HG02973 (cell line): Measurements from ENCODE around the gene RASAL2.
"Not testable (repeated sequence)": the region's sequence is repeated elsewhere in the genome, so short reads cannot be mapped to it uniquely, and the experiment has no call there.

Experiments
- ATAC-seq: cut with Tn5 transposase; IDR thresholded peaks from one replicate; pipeline ENCODE4 v1.9.1; 2021; ENCODE audit warnings: moderate library complexity; ENCODE audit not compliant: unreplicated experiment

The RASAL2 gene

GRCh38 chr1:178330848-178331497 lies 237.1 kb downstream of the RASAL2 start:
- ATAC-seq, result no peak

GRCh38 chr1:178335426-178335825 lies 241.5 kb downstream of the RASAL2 start:
- no peak for ATAC-seq

DNA sequence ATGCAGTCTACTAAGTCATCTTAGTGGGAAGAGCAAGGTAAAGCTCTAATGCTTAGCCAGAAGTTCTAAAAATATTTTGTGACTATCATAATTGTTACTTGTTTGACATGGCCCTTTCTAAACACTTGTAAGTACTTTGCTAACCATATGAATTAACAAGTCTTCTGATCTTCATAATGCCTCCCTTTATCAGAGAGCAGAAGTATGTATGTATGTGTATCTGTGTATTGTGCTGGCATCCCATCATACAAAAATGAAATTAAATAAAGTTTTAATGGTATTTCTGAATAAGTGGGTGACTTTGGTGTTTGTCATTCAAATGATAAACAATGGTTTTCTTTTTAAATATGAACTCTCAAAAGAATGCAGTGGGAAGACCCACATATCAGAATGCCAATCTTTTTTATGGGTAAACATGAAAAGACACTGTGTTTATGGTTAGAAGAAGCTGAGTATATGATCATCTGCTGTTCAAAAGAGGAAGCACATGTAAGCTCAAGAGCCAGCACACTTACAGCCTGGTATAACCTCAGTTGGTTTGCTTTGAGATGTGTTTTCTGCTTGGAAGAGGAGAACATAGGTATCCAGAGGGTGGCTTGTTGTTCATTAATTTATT lies 243.3 kb downstream of the RASAL2 start:
- no peak for ATAC-seq

DNA sequence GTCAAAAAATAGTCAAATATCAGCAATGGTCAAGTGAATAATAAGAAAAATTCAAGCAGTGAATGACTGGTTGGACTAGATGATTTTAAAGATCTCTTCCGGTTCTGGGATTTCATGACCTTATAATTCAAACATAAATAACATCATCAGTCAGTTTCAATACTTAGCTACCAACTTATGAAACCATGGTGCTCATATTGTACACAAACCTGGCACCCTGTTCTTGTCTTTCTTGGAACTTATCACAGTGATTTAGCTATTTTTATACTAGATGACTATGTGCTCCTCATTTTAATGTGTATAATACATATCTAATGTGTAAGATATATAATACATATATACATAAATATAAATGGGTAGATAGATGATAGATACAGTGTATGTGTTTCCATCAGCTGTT lies 245.9 kb downstream of the RASAL2 start:
- no peak for ATAC-seq

- no peak for ATAC-seq
Observed at GRCh38 chr1:178341261-178341956, 247.5 kb downstream of the RASAL2 start.

GRCh38 chr1:178342745-178343144 lies 248.8 kb downstream of the RASAL2 start:
- ATAC-seq, result no peak

DNA sequence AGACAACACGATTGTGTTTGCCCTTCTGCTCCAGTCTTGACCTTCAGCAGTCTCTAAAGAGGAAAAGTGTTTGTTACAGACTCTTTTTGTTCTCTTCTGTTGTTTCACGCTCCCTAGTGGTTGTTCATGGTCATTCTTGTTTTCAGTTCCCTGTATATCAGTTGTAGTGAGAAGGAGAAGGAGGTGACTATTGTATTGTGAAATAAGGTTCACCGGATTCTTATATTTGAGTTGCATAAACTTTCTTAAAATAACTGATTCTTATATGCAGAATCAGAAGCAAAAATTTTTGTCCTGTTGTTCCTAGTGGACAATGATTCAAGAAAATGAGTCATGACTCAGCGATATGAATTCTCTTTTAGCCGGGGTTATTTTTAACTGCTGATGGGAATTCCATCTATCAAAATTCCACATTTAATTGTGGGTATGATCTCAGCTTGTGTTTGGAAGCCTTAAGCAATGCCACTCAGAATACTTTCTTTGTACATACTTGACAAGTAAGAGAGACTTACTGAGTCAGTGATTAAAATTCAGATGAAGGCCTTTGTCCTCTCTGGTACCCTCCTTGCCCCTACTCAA lies 250.7 kb downstream of the RASAL2 start:
- peak; percentile 67 for ATAC-seq

- no peak for ATAC-seq
Observed at GRCh38 chr1:178345238-178345637, 251.3 kb downstream of the RASAL2 start.

- no peak for ATAC-seq
Observed at GRCh38 chr1:178345807-178346206, 251.9 kb downstream of the RASAL2 start.

DNA sequence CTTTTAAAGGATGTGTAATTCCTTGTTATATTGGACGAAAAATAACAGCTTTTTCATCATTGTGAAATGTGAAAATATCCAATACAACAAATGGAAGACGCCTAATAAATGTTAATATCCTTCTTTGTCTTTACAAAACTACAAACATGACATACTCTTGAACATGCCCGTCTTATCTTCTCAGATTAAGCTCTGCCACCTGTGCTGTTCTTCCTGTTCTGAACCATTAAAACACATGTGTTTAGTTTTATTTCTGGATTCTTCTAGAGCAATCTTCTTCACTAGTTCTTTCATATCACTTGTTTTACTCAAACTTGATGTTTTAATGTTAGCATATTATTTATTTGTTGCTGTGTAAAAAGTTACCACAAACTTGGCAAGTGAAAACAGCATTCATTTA lies 255.9 kb downstream of the RASAL2 start:
- ATAC-seq, result no peak

DNA sequence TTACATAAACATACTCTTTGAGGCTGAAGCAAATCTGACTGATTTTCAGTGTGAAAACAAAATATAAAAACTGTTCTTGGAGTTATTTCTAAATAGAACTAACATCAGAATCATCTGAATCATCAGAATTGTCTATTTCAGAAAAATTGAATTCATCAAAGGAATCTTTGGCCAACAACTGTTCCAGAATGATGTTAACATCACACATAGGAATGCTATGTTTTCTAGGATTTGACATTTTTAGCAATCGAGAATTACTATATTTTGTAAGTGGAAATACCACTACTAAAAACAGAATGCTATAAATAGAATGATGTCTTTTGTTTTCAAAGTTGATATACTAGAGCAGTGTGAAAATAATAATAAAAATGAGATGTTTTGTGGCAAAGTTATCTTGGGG lies 258.0 kb downstream of the RASAL2 start:
- ATAC-seq, result not testable (repeated sequence)

DNA sequence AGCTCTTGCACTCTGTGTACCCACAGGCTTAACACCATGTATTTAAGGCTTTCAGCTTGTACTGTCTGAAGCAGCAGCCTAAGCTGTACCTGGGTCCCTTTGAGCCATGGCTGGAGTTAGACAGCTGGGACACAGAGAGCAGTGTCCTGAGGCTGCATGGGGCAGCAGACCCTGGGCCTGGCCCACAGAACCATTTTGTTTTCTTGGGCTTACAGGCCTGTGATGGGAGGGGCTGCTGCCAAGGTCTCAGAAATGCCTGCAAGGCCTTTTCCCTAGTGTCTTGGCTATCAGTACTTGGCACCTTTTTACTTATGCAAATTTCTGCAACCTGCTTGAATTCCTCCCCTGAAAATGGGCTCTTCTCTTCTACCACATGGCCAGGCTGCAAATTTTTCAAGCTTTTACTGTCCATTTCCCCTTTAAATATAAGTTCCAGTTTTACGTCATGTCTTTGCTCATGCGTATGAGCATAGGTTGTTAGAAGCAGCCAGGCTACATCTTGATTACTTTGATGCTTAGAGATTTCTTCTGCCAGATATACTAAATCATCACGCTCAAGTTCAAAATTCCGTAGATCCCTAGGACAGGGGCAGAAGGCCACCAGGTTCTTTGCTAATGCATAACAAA lies 259.0 kb downstream of the RASAL2 start:
- no peak for ATAC-seq

- no peak for ATAC-seq
Observed at GRCh38 chr1:178353524-178353923, 259.6 kb downstream of the RASAL2 start.

DNA sequence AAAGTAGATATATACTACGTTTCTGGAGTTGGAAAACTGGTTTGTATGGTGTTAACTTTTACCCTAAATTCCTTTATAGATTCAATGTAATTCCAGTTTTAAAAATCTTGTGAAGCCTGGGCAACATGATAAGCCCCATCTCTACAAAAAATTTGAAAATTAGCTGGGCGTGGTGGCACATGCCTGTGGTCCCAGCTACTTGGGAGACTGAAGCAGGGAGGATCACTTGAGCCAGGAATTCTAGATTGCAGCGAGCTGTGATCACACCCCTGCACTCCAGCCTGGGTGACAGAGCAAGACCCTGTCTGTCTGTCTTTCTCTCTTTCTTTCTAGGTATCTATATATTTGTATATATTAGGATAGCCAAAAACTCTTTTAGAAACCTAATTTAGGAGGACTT lies 260.9 kb downstream of the RASAL2 start:
- ATAC-seq, result no peak

DNA sequence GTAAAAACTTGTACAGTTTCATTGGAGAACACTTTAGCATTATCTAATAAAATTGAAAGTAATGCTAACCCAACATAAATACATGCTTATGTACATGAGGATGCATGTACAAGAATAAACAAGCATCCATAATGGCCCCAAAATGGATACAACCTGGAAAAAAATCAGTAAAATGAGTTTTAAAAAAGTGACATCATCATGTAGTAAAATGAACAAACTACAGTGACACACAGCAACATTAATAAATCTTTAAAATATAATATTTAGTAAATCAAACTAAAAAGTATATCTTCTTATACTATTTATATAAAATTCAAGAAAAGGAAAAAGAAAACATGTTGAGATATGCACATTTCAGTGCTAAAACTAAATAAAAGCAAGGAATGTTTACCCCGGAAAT lies 262.4 kb downstream of the RASAL2 start:
- ATAC-seq, result no peak

DNA sequence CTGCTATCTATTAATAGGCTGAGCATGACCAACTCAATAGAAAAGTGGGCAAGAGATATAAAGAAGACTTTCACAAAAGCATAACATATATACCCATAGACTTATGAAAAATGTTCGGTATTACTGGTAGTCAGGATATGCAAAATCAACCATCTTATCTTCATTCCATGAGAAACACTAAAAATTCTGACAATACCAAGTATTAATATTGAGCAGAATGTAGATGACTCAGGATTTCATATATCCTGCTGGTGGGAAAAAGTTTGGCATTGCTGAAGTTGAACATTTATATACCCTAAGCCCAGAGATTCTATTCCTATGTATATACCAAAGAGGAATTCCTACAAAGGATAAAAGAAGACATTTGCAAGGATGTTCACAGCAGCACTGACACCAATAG lies 264.6 kb downstream of the RASAL2 start:
- ATAC-seq, result no peak

DNA sequence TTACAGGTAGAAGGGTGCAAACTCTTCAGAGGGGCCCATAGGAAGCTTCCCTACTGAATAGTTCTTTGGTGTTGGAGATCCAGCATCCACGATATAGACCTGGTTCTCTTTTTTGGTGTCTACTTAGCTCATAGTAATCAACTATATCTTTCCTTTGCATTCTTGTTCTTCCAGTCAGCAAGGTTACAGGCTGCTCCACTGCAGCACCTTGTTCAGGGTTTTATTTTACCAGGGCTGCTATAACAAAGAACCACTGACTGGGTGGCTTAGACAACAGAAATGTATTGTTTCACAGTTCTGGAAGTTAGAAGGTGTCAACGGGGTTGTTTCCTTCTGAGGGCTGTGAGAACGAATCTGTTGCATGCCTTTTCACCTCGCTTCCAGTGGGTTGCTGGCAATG lies 266.5 kb downstream of the RASAL2 start:
- ATAC-seq, result no peak

- ATAC-seq, result no peak
Observed at GRCh38 chr1:178361847-178362246, 267.9 kb downstream of the RASAL2 start.

DNA sequence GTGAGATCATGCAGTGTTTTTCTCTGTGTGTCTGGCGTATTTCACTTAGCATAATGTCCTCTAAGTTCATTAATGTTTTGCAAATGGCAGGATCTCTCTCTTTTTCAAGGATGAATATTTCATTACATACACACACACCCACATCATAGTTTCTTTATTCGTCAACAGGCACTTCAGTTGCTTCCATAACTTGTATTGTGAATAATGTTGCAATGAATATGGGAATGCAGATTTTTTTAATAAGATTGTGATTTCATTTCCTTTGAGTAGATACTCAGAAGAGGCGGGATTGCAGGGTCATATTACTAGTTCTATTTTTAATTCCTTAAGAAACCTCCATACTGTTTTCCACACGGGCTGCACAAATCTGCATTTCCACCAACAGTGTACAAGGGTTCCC lies 268.8 kb downstream of the RASAL2 start:
- ATAC-seq, result no peak

DNA sequence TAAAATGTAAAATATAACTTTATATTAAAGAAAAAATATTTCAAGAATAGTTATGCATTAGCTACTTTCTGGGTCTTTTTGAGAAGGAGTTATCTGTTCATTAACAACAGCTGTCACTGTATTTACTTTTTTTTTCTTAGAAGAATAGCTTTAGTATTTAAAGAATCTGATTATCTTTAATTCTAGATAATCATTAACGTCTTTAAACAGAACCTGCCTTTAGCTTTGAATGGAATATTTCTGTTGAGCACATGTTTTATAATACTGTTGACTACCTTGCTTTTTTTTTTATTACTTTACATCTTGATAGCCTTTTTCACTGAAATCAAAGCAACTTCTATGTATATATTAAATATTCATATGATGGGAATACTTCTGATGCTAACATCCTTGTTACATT lies 270.9 kb downstream of the RASAL2 start:
- ATAC-seq, result no peak

GRCh38 chr1:178367151-178367550 lies 273.2 kb downstream of the RASAL2 start:
- ATAC-seq, result no peak

DNA sequence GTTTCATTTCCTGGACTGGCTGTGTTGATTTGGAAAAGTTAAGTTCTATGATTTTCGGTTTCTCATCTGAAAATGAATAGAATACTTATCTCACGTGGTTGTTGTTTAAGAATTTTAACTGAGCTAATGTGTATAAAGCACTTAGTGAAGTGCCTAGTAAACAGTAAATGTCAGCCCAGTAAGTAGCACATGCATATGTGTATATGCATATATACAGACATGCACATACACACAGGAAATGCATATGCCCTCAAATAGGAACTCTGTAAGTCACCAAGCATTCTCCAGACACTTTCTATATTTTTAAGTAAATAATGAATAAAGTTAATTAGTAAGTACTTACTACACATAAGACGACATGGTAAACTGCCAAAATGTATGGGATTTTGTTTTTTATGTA lies 274.3 kb downstream of the RASAL2 start:
- no peak for ATAC-seq
